PC-3 (cell line): ENCODE data around the gene CFAP58. TPM values are rescaled to one million over a fixed set of nuclear protein-coding genes. Genes with fewer than 3 reads are reported as not detected.

Experiments
- ATAC-seq: fragments of 200-7000 bp; cut with Tn5 transposase; 2 replicates; pipeline ENCODE4 v1.9.1; 2020; ENCODE audit warnings: mild to moderate bottlenecking, moderate library complexity
- BruUV-seq: library from RNA; stranded (reverse); fragments of 400-500 nt; replicated peaks from 2 replicates; lab custom pipeline; 2021; lab: Mats Ljungman, UMichigan
- CTCF ChIA-PET: fragments of 300-600 bp; sonication (Branson Sonifier 250); formaldehyde crosslinking; loops from one replicate; lab custom pipeline; 2022; ENCODE audit warnings: antibody characterized with exemption; lab: Charles Lee
- POLR2A ChIA-PET: fragments of 300-600 bp; sonication (Branson Sonifier 250); formaldehyde crosslinking; loops from one replicate; lab custom pipeline; 2022; ENCODE audit warnings: antibody characterized with exemption; ENCODE audit not compliant: unreplicated experiment; lab: Charles Lee
- DNase-seq: peaks from one replicate; pipeline ENCODE4 v3.0.0-alpha.2; 2015
- H2AFZ ChIP-seq: fragments of 300-600 bp; sonication (generic); 2 replicates; pipeline ENCODE4 v1.6.0; 2016; ENCODE audit warnings: antibody characterized with exemption, low read length
- H3F3A ChIP-seq: fragments of 300-600 bp; sonication (generic); one replicate; pipeline ENCODE4 v1.6.0; 2017; ENCODE audit warnings: antibody characterized with exemption, low read length, control low read depth, mild to moderate bottlenecking; ENCODE audit not compliant: unreplicated experiment
- H3K27ac ChIP-seq: fragments of 300-600 bp; sonication (generic); 2 replicates; pipeline ENCODE4 v1.5.1; 2016; ENCODE audit warnings: mild to moderate bottlenecking, low read length
- H3K27me3 ChIP-seq: fragments of 300-600 bp; sonication (generic); 2 replicates; pipeline ENCODE4 v1.6.1; 2016; ENCODE audit warnings: low read length, mixed read lengths
- H3K36me3 ChIP-seq: fragments of 300-600 bp; sonication (generic); 2 replicates; pipeline ENCODE4 v1.6.1; 2016; ENCODE audit warnings: low read depth, mixed run types, low read length, mixed read lengths
- H3K4me1 ChIP-seq: fragments of 300-600 bp; sonication (generic); 2 replicates; pipeline ENCODE4 v1.5.1; 2016; ENCODE audit warnings: low read length; ENCODE audit not compliant: insufficient read depth
- H3K4me2 ChIP-seq: fragments of 300-600 bp; sonication (generic); 2 replicates; pipeline ENCODE4 v1.6.0; 2016; ENCODE audit warnings: low read length
- H3K4me3 ChIP-seq: fragments of 300-600 bp; sonication (generic); 2 replicates; pipeline ENCODE4 v1.5.1; 2016; ENCODE audit warnings: mild to moderate bottlenecking, low read length, mixed read lengths
- H3K79me2 ChIP-seq: fragments of 300-600 bp; sonication (generic); 2 replicates; pipeline ENCODE4 v1.6.1; 2017; ENCODE audit warnings: low read length, mixed read lengths
- H3K9ac ChIP-seq: fragments of 300-600 bp; sonication (generic); 2 replicates; pipeline ENCODE4 v1.6.0; 2016; ENCODE audit warnings: mild to moderate bottlenecking, low read length
- H3K9me2 ChIP-seq: fragments of 300-600 bp; sonication (generic); replicated peaks from 2 replicates; pipeline ENCODE4 v1.6.1; 2016; ENCODE audit warnings: mixed run types, low read length, mixed read lengths
- H3K9me3 ChIP-seq: fragments of 300-600 bp; sonication (generic); 2 replicates; pipeline ENCODE4 v1.6.1; 2016; ENCODE audit warnings: low read length, mixed read lengths
- H4K20me1 ChIP-seq: fragments of 300-600 bp; sonication (generic); 2 replicates; pipeline ENCODE4 v1.6.1; 2016; ENCODE audit warnings: low read length, mixed read lengths
- EZH2 ChIP-seq: fragments of 300-600 bp; sonication (generic); IDR thresholded peaks from one replicate; pipeline ENCODE4 v1.6.1; 2017; ENCODE audit warnings: antibody characterized with exemption, mild to moderate bottlenecking, low read length; ENCODE audit not compliant: unreplicated experiment
- EZH2phosphoT487 ChIP-seq: fragments of 300-600 bp; sonication (generic); IDR thresholded peaks from 2 replicates; pipeline ENCODE4 v1.6.1; 2018; ENCODE audit warnings: mild to moderate bottlenecking, antibody characterized with exemption, low read length, borderline replicate concordance
- intact Hi-C: fragments of 100-400 bp; cut with micrococcal nuclease; formaldehyde crosslinking; loops from 2 replicates; pipeline ENCODE4 v1.9.0; 2023
- total RNA-seq: library from RNA; depleted of rRNA; stranded (reverse); fragments of >200 nt; gene quantifications from 2 replicates; pipeline ENCODE4 v1.2.3, GENCODE V29; 2014
- TF ChIP-seq, protein P1 (sequence below): fragments of 300-600 bp; sonication (generic); conservative IDR thresholded peaks from 2 replicates; pipeline ENCODE4 v1.5.1; 2017; ENCODE audit warnings: antibody characterized with exemption, low read depth, mild to moderate bottlenecking, low read length

CFAP58 gene
- total RNA-seq, 1 experiment from 2014 or later, result 0.26 TPM

DNA sequence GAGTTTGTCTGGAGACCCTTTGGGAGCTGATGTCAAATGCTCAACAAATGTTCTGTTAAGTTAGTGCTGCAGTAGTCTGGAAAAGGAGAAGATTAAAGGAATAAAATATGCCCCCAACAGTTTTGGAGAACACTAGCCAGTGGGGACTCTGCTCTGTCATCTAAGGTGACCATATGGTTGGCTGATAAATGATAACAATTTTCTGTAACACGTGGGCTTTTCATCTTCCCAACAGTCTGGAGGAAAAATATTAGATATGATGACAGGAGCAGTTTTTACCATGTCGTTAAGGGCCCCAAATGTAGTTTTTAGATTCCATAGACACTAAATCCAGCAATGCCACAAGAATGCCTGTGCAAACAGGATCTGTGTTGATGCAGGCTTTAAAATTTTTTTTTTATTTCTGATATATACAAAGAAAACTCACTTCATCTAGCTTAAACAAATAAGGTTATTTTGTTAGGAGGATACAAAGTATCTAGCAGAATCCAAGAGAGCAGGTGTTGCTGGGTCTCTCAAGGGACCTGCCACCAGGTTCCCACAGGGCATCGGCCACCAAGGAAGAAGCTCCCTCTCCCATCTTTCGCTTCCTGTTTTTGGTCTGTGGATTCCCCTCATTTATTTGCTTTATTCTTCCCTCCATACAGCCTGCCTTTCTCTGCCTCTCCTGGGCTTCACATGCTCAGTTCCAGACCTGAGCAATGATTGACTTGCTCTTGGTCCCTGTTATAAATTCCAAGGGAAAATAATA is 6.2 kb upstream of the CFAP58 start:
- POLR2A ChIA-PET, result no interaction called here
- Histone ChIP-seq H3K9me3 (no peaks in the 10 kb centered on the region), H3K27me3 (no peaks in the 10 kb centered on the region), H3K79me2 (no peaks in the 10 kb centered on the region), H3F3A (no peaks in the 10 kb centered on the region), H3K27ac (no peak overlapping the region), H4K20me1 (no peaks in the 10 kb centered on the region), H3K4me3 (no peak overlapping the region), H2AFZ (no peak overlapping the region), H3K9me2 (no peaks in the 10 kb centered on the region), H3K4me2 (no peak overlapping the region), H3K9ac (no peak overlapping the region), H3K36me3 (no peaks in the 10 kb centered on the region), H3K4me1 (peaks cover 32% of the 10 kb centered on the region)
- no TSS peak for BruUV-seq
- intact Hi-C loops, result no loop called here
- CTCF ChIA-PET, result no interaction called here
- TF ChIP-seq, protein P1, sequence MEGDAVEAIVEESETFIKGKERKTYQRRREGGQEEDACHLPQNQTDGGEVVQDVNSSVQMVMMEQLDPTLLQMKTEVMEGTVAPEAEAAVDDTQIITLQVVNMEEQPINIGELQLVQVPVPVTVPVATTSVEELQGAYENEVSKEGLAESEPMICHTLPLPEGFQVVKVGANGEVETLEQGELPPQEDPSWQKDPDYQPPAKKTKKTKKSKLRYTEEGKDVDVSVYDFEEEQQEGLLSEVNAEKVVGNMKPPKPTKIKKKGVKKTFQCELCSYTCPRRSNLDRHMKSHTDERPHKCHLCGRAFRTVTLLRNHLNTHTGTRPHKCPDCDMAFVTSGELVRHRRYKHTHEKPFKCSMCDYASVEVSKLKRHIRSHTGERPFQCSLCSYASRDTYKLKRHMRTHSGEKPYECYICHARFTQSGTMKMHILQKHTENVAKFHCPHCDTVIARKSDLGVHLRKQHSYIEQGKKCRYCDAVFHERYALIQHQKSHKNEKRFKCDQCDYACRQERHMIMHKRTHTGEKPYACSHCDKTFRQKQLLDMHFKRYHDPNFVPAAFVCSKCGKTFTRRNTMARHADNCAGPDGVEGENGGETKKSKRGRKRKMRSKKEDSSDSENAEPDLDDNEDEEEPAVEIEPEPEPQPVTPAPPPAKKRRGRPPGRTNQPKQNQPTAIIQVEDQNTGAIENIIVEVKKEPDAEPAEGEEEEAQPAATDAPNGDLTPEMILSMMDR, result no peak
- no peak for TF ChIP-seq EZH2phosphoT487
- no peak for TF ChIP-seq EZH2
- DNase-seq, result no peak
- ATAC-seq, result no peak

DNA sequence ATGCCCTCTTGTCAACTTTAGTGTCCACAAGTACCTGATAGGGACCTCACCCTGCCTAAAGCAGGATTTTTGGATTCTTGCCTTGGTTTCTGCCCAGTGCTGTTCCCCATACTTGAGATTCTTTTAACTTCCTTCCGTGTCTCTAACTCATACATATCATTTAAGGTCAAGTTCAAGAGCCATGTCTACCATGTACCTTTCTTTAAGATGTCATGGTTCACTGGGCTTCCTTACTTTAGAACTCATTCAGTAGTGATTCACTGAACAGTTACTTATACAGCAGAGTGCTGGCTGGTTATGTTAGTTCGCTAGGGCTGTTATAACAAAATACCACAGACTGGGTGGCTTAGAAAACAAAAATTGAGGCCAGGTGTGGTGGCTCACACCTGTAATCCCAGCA is 5.0 kb upstream of the CFAP58 start:
- CTCF ChIA-PET, result no interaction called here
- Histone ChIP-seq H3K4me1 (peaks cover 37% of the 10 kb centered on the region), H3K36me3 (no peaks in the 10 kb centered on the region), H2AFZ (no peak overlapping the region), H3K4me2 (no peak overlapping the region), H3K9me2 (no peaks in the 10 kb centered on the region), H3K9ac (no peak overlapping the region), H3K4me3 (no peak overlapping the region), H3K27me3 (no peaks in the 10 kb centered on the region), H3K27ac (no peak overlapping the region), H4K20me1 (no peaks in the 10 kb centered on the region), H3K79me2 (no peaks in the 10 kb centered on the region), H3K9me3 (no peaks in the 10 kb centered on the region), H3F3A (no peaks in the 10 kb centered on the region)
- ATAC-seq, result no peak
- POLR2A ChIA-PET, result no interaction called here
- no TSS peak for BruUV-seq
- intact Hi-C loops, result no loop called here
- no peak for TF ChIP-seq EZH2
- TF ChIP-seq, protein P1, result no peak
- no peak for TF ChIP-seq EZH2phosphoT487
- DNase-seq, result no peak

DNA sequence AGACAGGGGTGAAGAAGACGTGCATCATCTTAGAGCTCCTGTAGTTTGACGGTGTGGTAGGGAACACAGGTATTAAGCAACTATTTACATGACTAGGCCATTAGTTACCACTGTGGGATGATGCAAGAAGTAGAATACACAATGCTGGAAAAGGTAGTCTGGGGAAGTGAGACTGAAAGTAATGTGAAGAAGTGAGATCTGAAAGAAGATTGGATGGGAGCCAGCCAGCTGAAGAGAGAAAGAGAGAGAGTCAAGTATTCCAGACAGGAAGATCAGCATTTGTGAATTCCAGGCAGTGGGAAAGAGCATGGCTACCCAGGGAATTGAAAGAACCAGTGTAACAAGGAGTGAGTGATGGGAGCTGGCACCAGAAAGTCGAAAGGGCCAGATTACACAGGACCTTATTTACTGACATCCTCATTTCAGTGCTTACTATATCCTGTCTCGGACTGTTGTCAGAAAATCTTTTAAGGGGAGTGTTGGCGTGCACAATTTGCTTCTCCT is 4.0 kb upstream of the CFAP58 start:
- no peaks in the 10 kb centered on the region for H3K9me2 ChIP-seq
- no TSS peak for BruUV-seq
- H3K79me2 ChIP-seq, result no peaks in the 10 kb centered on the region
- H3K27ac ChIP-seq, result peak overlapping the region; percentile 53
- H3K9ac ChIP-seq, result peak overlapping the region; percentile 45
- ChIA-PET CTCF (interaction anchor here (0.8 kb wide), 1 partner anchor 40 kb away, joined by 3 read pairs; no protein-coding TSS in a partner anchor), POLR2A (interaction anchor here (0.5 kb wide), 1 partner anchor 12 kb away, joined by 3 read pairs; no protein-coding TSS in a partner anchor)
- H3K9me3 ChIP-seq, result no peaks in the 10 kb centered on the region
- H3K27me3 ChIP-seq, result no peaks in the 10 kb centered on the region
- no peaks in the 10 kb centered on the region for H3F3A ChIP-seq
- H3K4me3 ChIP-seq, result peak overlapping the region; percentile 59
- intact Hi-C loops, result loop anchor here (1.0 kb wide), 2 partner anchors 44 to 58 kb away; no protein-coding TSS in a partner anchor
- peak; percentile 14 for ATAC-seq
- TF ChIP-seq EZH2, result no peak
- TF ChIP-seq, protein P1, result no peak
- no peak for TF ChIP-seq EZH2phosphoT487
- no peaks in the 10 kb centered on the region for H4K20me1 ChIP-seq
- peak overlapping the region; percentile 69 for H2AFZ ChIP-seq
- H3K4me2 ChIP-seq, result peak overlapping the region; percentile 81
- H3K4me1 ChIP-seq, result peaks cover 41% of the 10 kb centered on the region
- H3K36me3 ChIP-seq, result no peaks in the 10 kb centered on the region
- peak; percentile 68 for DNase-seq
